Right atrium auricular region (tissue), 2 donors: ENCODE data around the gene LPP. TPM values are rescaled to one million over a fixed set of nuclear protein-coding genes. Genes with fewer than 3 reads are reported as not detected.

Experiments
- DNase-seq: peaks from one replicate; pipeline ENCODE4 v3.0.0-alpha.2; 2019; ENCODE audit warnings: low spot score
- H3K27ac ChIP-seq, 2 donors: fragments of 200-600 bp; sonication (generic); 1 replicate in 1 of 2; 2 replicates in 1 of 2; pipeline ENCODE4 v1.5.1; 2016 to 2019
- H3K27me3 ChIP-seq, 2 donors: fragments of 200-600 bp; sonication (generic); one replicate each; pipeline versions ENCODE4 v1.5.1 to v1.6.0; 2017 to 2019
- H3K36me3 ChIP-seq: fragments of 200-600 bp; sonication (generic); one replicate; pipeline ENCODE4 v1.5.1; 2016
- H3K4me1 ChIP-seq, 2 donors: fragments of 200-600 bp; sonication (generic); one replicate each; pipeline versions ENCODE4 v1.5.1 to v1.6.0; 2017 to 2019
- H3K4me3 ChIP-seq, 2 donors: fragments of 200-600 bp; sonication (generic); 1 replicate in 1 of 2; 2 replicates in 1 of 2; pipeline ENCODE4 v1.5.1; 2017 to 2019; ENCODE audit warnings: mild to moderate bottlenecking in 1 of 2, moderate library complexity in 1 of 2
- H3K9me3 ChIP-seq, 2 donors: fragments of 200-600 bp; sonication (generic); one replicate each; pipeline ENCODE4 v1.5.1; 2019
- total RNA-seq, 2 donors: library from RNA; depleted of rRNA; stranded (reverse); fragments of >200 nt; gene quantifications; one replicate each; pipeline ENCODE4 v1.1.0, GENCODE V29; 2016
- TF ChIP-seq, protein P1 (sequence below), 2 donors: fragments of 200-600 bp; sonication (generic); IDR thresholded peaks; one replicate each; pipeline ENCODE4 v1.5.1; 2019; ENCODE audit warnings: antibody characterized with exemption in 2 of 2

LPP gene
- total RNA-seq, 2 donors from 2014 or later: 117 to 186 TPM

DNA sequence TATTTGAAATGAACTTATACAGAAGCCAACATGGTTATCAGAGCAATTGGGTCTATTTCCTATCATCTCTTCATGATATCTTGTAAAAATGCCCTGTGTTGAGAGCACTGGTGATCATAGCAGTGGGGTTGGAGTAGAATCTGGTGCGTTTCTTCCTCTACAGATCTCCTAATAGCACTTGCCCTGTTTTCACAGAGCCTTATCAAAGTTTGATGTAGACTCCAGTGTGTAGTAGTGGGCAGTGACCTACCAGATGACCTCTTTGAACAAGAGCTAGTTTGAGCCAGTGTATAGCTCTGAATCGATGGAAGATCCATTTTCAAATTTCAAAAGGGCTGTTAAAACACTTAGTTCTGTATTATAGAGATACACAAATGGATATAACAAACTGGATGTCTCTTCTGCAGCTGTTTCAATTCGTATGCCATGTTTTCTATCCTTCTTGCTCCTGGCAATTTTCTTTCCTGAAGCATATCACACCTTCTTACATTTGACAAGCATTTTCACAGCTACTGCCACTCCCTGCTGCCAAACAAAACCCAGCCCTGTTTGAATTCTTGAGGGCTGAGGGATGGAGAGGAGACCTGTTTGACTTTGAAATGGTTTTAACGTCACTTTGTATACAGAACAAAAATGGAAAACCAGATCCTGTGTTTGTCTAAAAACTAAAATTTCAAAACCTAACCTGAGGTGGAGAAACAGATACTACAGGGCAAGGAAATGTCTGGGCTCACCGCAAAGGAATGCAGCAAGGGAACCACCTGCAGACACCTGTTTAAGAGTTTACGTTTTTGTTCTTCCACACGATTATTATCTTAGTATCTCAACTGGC lies 663.4 kb downstream of the LPP start:
- H3K4me1 ChIP-seq: peaks cover 0 to 17% of the 10 kb centered on the region in 2 donors
- H3K36me3 ChIP-seq: no peaks in the 10 kb centered on the region
- no peaks in the 10 kb centered on the region for H3K9me3 ChIP-seq
- TF ChIP-seq, protein P1, sequence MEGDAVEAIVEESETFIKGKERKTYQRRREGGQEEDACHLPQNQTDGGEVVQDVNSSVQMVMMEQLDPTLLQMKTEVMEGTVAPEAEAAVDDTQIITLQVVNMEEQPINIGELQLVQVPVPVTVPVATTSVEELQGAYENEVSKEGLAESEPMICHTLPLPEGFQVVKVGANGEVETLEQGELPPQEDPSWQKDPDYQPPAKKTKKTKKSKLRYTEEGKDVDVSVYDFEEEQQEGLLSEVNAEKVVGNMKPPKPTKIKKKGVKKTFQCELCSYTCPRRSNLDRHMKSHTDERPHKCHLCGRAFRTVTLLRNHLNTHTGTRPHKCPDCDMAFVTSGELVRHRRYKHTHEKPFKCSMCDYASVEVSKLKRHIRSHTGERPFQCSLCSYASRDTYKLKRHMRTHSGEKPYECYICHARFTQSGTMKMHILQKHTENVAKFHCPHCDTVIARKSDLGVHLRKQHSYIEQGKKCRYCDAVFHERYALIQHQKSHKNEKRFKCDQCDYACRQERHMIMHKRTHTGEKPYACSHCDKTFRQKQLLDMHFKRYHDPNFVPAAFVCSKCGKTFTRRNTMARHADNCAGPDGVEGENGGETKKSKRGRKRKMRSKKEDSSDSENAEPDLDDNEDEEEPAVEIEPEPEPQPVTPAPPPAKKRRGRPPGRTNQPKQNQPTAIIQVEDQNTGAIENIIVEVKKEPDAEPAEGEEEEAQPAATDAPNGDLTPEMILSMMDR (IDR thresholded peaks at IDR 0.05): no peak
- H3K4me3 ChIP-seq: no peak overlapping the region
- H3K27me3 ChIP-seq: no peaks in the 10 kb centered on the region
- no peak for DNase-seq
- no peak overlapping the region for H3K27ac ChIP-seq

DNA sequence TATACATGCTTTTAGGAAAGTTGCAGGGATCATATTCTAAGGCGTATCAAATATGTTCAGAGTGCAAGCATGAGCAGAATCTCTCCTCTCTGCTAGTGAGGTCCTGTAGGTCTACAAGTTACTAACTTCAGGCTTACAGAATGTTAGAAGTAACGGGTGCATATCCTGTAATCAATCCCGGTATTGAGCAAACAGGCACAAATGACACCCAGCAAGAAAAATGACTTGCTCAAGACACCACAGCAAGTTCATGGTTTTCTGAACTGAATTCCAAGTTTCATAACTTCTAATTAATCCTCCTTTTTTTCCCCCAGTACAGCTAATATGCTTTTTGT lies 663.9 kb downstream of the LPP start:
- TF ChIP-seq, protein P1 (IDR thresholded peaks at IDR 0.05): no peak
- Histone ChIP-seq H3K4me1 (peaks cover 0 to 22% of the 10 kb centered on the region in 2 donors), H3K27me3 (no peaks in the 10 kb centered on the region), H3K4me3 (no peak overlapping the region), H3K9me3 (no peaks in the 10 kb centered on the region), H3K36me3 (no peaks in the 10 kb centered on the region), H3K27ac (no peak overlapping the region)
- DNase-seq: no peak

DNA sequence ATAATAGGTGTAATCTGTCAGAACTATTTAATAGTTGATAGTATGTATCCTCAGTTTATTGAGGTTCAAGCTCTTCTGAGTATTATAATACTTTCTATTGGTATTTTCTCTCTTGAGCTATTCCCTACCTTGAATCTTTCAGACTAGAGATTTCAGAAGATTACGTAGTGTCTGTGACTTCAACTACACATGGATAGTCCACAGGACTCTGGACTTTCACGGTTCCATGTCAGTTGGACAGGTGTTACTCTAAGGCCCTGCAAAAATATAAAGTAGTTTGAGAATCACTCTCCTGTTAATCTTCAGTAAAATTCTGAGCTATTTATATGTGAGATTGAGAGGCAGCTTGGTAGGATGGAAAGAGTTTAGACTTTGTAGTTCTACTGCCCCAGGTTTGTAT lies 664.3 kb downstream of the LPP start:
- no peaks in the 10 kb centered on the region for H3K36me3 ChIP-seq
- H3K9me3 ChIP-seq: no peaks in the 10 kb centered on the region
- no peak for DNase-seq
- no peak overlapping the region for H3K27ac ChIP-seq
- TF ChIP-seq, protein P1 (IDR thresholded peaks at IDR 0.05): no peak
- no peaks in the 10 kb centered on the region for H3K27me3 ChIP-seq
- peaks cover 0 to 26% of the 10 kb centered on the region in 2 donors for H3K4me1 ChIP-seq
- no peak overlapping the region for H3K4me3 ChIP-seq

DNA sequence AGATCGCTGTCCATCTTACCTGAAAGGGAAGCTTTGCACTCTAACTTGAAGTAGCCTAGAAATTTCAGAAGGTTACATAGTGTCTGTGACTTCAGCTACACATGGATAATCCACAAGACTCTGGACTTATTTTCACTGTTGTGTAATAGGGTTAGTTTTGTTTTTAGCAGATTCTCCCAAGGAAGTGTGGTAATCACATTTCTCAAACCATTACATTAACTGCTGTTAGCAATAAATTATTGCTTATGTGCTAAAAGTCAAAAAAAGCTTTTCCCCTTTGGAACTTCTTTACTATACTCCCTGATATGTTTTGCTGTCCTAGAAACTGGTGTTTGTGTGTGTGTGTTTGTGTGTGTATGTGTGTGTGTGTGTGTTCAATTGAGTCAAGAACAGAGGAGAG lies 666.0 kb downstream of the LPP start:
- no peaks in the 10 kb centered on the region for H3K27me3 ChIP-seq
- no peak for DNase-seq
- H3K4me1 ChIP-seq: peaks cover 0 to 34% of the 10 kb centered on the region in 2 donors
- peak overlapping the region in 1 of 2 donors; percentile 12 for H3K27ac ChIP-seq
- H3K4me3 ChIP-seq: no peak overlapping the region
- H3K9me3 ChIP-seq: no peaks in the 10 kb centered on the region
- no peaks in the 10 kb centered on the region for H3K36me3 ChIP-seq
- TF ChIP-seq, protein P1 (IDR thresholded peaks at IDR 0.05): no peak

DNA sequence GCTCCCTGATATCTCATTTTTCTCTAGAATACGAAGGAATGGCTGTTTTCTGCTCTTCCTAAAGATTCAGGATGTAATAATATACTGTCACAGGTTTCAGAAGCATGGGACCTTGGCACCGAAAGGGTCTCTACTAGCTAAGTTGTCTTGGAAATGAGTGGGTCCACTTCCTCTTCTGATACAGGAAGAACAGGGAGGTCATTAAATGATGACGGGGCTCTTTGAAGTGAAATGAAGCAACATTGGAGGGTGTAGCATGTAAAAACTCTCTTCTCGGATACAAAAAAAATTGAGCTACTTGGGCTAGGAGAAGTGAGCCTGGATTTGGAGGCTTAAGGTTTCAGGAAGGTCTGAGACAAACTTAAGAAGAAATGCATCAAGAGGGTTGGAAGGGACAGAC lies 668.0 kb downstream of the LPP start:
- no peak for DNase-seq
- TF ChIP-seq, protein P1 (IDR thresholded peaks at IDR 0.05): no peak
- peaks cover 0 to 44% of the 10 kb centered on the region in 2 donors for H3K4me1 ChIP-seq
- H3K36me3 ChIP-seq: no peaks in the 10 kb centered on the region
- H3K9me3 ChIP-seq: no peaks in the 10 kb centered on the region
- H3K4me3 ChIP-seq: no peak overlapping the region
- H3K27ac ChIP-seq: no peak overlapping the region
- H3K27me3 ChIP-seq: no peaks in the 10 kb centered on the region

DNA sequence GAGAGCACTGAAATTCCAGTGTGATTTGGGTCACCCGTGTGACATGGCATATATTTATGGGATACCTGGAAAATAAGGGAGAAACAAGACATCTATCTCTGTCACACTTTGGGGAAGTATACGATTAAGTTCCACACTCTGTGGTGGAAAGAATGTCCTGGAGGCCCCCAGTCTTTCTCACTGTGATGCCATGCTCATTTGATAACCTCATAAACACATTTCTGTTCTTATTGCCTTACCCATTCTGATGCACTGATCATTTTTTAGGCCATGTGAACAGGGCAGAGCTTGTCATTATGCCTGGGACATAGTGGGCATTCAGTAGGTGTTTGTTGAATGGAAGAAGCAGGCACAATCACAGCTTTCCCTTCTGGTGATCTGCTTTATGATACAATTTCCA lies 668.5 kb downstream of the LPP start:
- Histone ChIP-seq H3K36me3 (no peaks in the 10 kb centered on the region), H3K9me3 (no peaks in the 10 kb centered on the region), H3K27ac (no peak overlapping the region), H3K4me3 (no peak overlapping the region), H3K27me3 (no peaks in the 10 kb centered on the region), H3K4me1 (peaks cover 0 to 44% of the 10 kb centered on the region in 2 donors)
- TF ChIP-seq, protein P1 (IDR thresholded peaks at IDR 0.05): no peak
- DNase-seq: no peak
